GM12878 (cell line): ENCODE data around the gene SLC5A10. TPM values are rescaled to one million over a fixed set of nuclear protein-coding genes. Genes with fewer than 3 reads are reported as not detected.

Experiments used
- CEBPZ ChIP-seq: fragments of 150-350 bp; IDR thresholded peaks from 2 replicates; pipeline ENCODE4 v1.6.1; 2016; ENCODE audit warnings: low read depth, low read length
- CHD1 ChIP-seq: IDR thresholded peaks from 2 replicates; pipeline ENCODE4 v1.6.1; 2012; ENCODE audit warnings: low read depth, low read length, improper control_type of control experiment
- CHD4 ChIP-seq: fragments of 200-600 bp; sonication (generic); IDR thresholded peaks from 2 replicates; pipeline ENCODE4 v1.6.1; 2016; ENCODE audit warnings: mild to moderate bottlenecking
- DPF2 ChIP-seq: fragments of 450-650 bp; IDR thresholded peaks from 2 replicates; pipeline ENCODE4 v1.6.1; 2017; ENCODE audit warnings: mild to moderate bottlenecking
- E2F8 ChIP-seq: fragments of 450-650 bp; IDR thresholded peaks from 2 replicates; pipeline ENCODE4 v1.6.1; 2018; ENCODE audit warnings: mild to moderate bottlenecking, low read depth, moderate library complexity; ENCODE audit not compliant: partially characterized antibody
- EGR1 ChIP-seq, 2 experiments: IDR thresholded peaks; 1 replicate in 1 of 2; 2 replicates in 1 of 2; pipeline ENCODE4 v1.6.1; 2011 to 2012; ENCODE audit warnings: low read depth in 2 of 2, low read length in 2 of 2, borderline replicate concordance in 1 of 2, mild to moderate bottlenecking in 1 of 2, moderate library complexity in 1 of 2
- FOXK2 ChIP-seq: fragments of 450-650 bp; IDR thresholded peaks from 2 replicates; pipeline ENCODE4 v1.6.1; 2017; ENCODE audit warnings: mild to moderate bottlenecking, moderate library complexity
- FOXM1 ChIP-seq: IDR thresholded peaks from 2 replicates; pipeline ENCODE4 v1.6.1; 2012; ENCODE audit warnings: low read depth, mild to moderate bottlenecking, inconsistent platforms, low read length, moderate library complexity
- GABPA ChIP-seq: IDR thresholded peaks from 2 replicates; pipeline ENCODE4 v1.6.1; 2014; ENCODE audit warnings: antibody characterized with exemption, low read depth, mild to moderate bottlenecking, inconsistent platforms
- KDM1A ChIP-seq: fragments of 200-600 bp; sonication (generic); IDR thresholded peaks from 2 replicates; pipeline ENCODE4 v1.6.1; 2016; ENCODE audit warnings: borderline replicate concordance
- LARP7 ChIP-seq: fragments of 450-650 bp; IDR thresholded peaks from 2 replicates; pipeline ENCODE4 v1.6.1; 2017; ENCODE audit warnings: mild to moderate bottlenecking
- MTA3 ChIP-seq: IDR thresholded peaks from 2 replicates; pipeline ENCODE4 v1.6.1; 2012; ENCODE audit warnings: low read length, inconsistent platforms, borderline replicate concordance
- RAD51 ChIP-seq: fragments of 450-650 bp; IDR thresholded peaks from 2 replicates; pipeline ENCODE4 v1.6.1; 2016; ENCODE audit warnings: moderate library complexity, mild to moderate bottlenecking, inconsistent platforms
- RELB ChIP-seq: fragments of 450-650 bp; IDR thresholded peaks from 2 replicates; pipeline ENCODE4 v1.6.1; 2017; ENCODE audit warnings: low read depth, mild to moderate bottlenecking, moderate library complexity
- SMAD1 ChIP-seq: fragments of 450-650 bp; IDR thresholded peaks from 2 replicates; pipeline ENCODE4 v1.6.1; 2018; ENCODE audit warnings: mild to moderate bottlenecking, low read depth; ENCODE audit not compliant: partially characterized antibody
- TBL1XR1 ChIP-seq: IDR thresholded peaks from 2 replicates; pipeline ENCODE4 v1.6.1; 2012; ENCODE audit warnings: low read depth, low read length, improper control_type of control experiment
- USF2 ChIP-seq: IDR thresholded peaks from 2 replicates; pipeline ENCODE4 v1.6.1; 2011; ENCODE audit warnings: low read depth, low read length, improper control_type of control experiment, borderline replicate concordance
- WRNIP1 ChIP-seq: IDR thresholded peaks from 2 replicates; pipeline ENCODE4 v1.6.1; 2011; ENCODE audit warnings: low read depth, low read length, improper control_type of control experiment, borderline replicate concordance
- ZNF217 ChIP-seq: fragments of 450-650 bp; IDR thresholded peaks from 2 replicates; pipeline ENCODE4 v1.6.1; 2017; ENCODE audit warnings: antibody characterized with exemption, mild to moderate bottlenecking
- polyA plus RNA-seq, 11 experiments: library from polyadenylated mRNA; depleted of rRNA in 4 of 11; unstranded in 6 of 11; stranded (reverse) in 5 of 11; fragments of >200 nt; fragmentation: Nextera tagmentation in 4 of 11; fragmentation: Illumina TruSeq in 1 of 11; extraction: Ambion mirVana in 4 of 11; extraction: Trizol in 1 of 11; gene quantifications; 1 replicate in 1 of 11; 2 replicates in 10 of 11; pipeline versions ENCODE4 v1.2.1 to v1.2.3, GENCODE V29; 2011 to 2016; ENCODE audit warnings: inconsistent platforms in 2 of 11, missing spikeins in 2 of 11, low read depth in 1 of 11
- total RNA-seq, 4 experiments: library from RNA; depleted of rRNA in 3 of 4; stranded (reverse); fragments of >200 nt in 3 of 4; fragmentation: Illumina TruSeq in 1 of 4; extraction: Trizol in 1 of 4; gene quantifications; 2 replicates each; pipeline versions ENCODE4 v1.2.1 to v1.2.3, GENCODE V29; 2013 to 2021

SLC5A10 gene
- total and polyA plus RNA-seq, 10 of the 15 experiments (the other 5 are each of a cell fraction or from before 2014, with no cell fraction given), result under 0.01 to 0.18 (median 0.07) TPM; not detected in 4

DNA sequence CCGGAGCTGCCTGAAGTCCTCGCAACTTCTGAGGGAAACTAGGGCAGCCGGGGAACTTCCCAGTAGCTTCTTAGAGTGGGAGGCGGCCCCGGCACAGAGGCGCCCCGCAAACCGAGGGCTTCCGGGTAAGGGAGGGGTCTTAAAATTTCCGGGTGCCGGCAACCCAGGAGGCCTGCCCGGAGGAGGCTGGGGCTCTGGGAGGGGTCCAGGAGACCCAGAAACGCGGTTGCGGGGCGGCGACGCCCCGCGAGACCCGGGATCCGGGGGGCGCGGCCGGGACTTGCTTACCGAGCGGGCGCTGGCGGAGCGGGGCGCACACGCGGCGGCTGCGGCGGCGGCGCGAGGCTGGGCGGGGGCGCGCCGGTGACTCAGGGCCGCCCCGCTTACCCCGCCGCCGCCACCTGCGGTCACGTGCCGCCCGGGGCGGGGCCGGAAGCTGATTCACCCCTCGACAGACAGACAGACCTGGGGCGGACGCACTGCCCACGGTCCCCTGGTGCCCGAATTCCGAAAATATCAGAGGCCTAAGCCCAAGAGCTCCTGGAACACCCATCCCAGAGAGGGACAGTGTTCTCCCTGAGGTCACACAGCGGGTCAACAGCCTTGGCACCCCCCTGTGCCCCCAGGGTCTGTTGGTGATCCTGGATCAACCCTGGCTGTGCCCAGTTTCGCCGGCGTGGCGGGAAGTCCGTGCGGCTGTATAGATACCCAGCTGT, 52.6 kb downstream of the SLC5A10 start, which contains the start of gene FAM83G (continued):
- TF ChIP-seq E2F8 (no peak), RELB (no peak), SMAD1 (no peak), RAD51 (peak; percentile 75), CHD1 (no peak), KDM1A (no peak), DPF2 (peak; percentile 68), GABPA (no peak), MTA3 (no peak), ZNF217 (peak; percentile 76; the same call in 1 of the 2 replicates), FOXM1 (no peak), TBL1XR1 (no peak), USF2 (peak; percentile 73), WRNIP1 (no peak), FOXK2 (no peak), CEBPZ (no peak; the same call in 1 of the 2 replicates), EGR1 (IDR thresholded peaks at IDR 0.05; ENCODE audit: borderline replicate concordance in 1 of 2, low read depth in 2 of 2, low read length in 2 of 2) (peak in 1 of 2 experiments; percentile 27; a peak in 1 of 3 replicates), CHD4 (no peak), LARP7 (peak; percentile 71)
